SK-N-SH (cell line): ENCODE results near the gene CNTROB. TPM values are rescaled to one million over a fixed set of nuclear protein-coding genes. Genes with fewer than 3 reads are reported as not detected.

Experiments used
- CTCF ChIA-PET: fragments of 300-600, 350-600 bp; formaldehyde crosslinking; extraction: SDS; loops from one replicate; lab custom pipeline; 2021; lab: Yijun Ruan, JAX
- POLR2A ChIA-PET: fragments of 350-600 bp; sonication (Branson Sonifier 250); formaldehyde crosslinking; extraction: SDS; loops from one replicate; lab custom pipeline; 2020; ENCODE audit warnings: antibody characterized with exemption, inconsistent platforms; lab: Yijun Ruan, JAX
- DNase-seq: peaks from one replicate; pipeline ENCODE4 v3.0.0; 2012
- H2AFZ ChIP-seq: fragments of 200-600 bp; sonication (generic); 2 replicates; pipeline ENCODE4 v1.8.1; 2016; ENCODE audit warnings: antibody characterized with exemption, mild to moderate bottlenecking, low read depth
- H3F3A ChIP-seq: fragments of 200-600 bp; sonication (generic); replicated peaks from 2 replicates; pipeline ENCODE3; 2016; ENCODE audit warnings: antibody characterized with exemption, mild to moderate bottlenecking; ENCODE audit not compliant: insufficient read depth
- H3K27ac ChIP-seq, 2 experiments: fragments of 200-500 bp in 1 of 2; fragments of 200-600 bp in 1 of 2; sonication (Bioruptor generic) in 1 of 2; sonication (generic), shearing (Covaris generic) in 1 of 2; 2 replicates each; pipeline versions ENCODE4 v1.5.1 to v1.6.1; 2014 to 2016; ENCODE audit warnings: low read depth in 2 of 2, inconsistent platforms in 1 of 2, low read length in 1 of 2, mild to moderate bottlenecking in 1 of 2, mixed read lengths in 1 of 2
- H3K27me3 ChIP-seq: fragments of 200-600 bp; sonication (generic), shearing (Covaris generic); 2 replicates; pipeline ENCODE4 v1.6.1; 2016; ENCODE audit warnings: mixed run types; ENCODE audit not compliant: insufficient read depth
- H3K36me3 ChIP-seq, 2 experiments: fragments of 200-500 bp in 1 of 2; fragments of 200-600 bp in 1 of 2; sonication (Bioruptor generic) in 1 of 2; sonication (generic) in 1 of 2; replicated peaks in 1 of 2; 2 replicates each; pipeline versions ENCODE3 to v1.5.1; 2014 to 2016; ENCODE audit warnings: low read length in 1 of 2, mild to moderate bottlenecking in 1 of 2; ENCODE audit not compliant: insufficient read depth in 2 of 2, control insufficient read depth in 1 of 2
- H3K4me1 ChIP-seq, 2 experiments: fragments of 200-500 bp in 1 of 2; fragments of 200-600 bp in 1 of 2; sonication (Bioruptor generic) in 1 of 2; sonication (generic), shearing (Covaris generic) in 1 of 2; 2 replicates each; pipeline versions ENCODE4 v1.5.1 to v1.6.1; 2014 to 2016; ENCODE audit warnings: low read depth in 1 of 2, low read length in 1 of 2, mixed run types in 1 of 2; ENCODE audit not compliant: insufficient read depth in 2 of 2, control insufficient read depth in 1 of 2
- H3K4me2 ChIP-seq: fragments of 200-600 bp; sonication (generic), shearing (Covaris generic); 2 replicates; pipeline ENCODE4 v1.6.1; 2017; ENCODE audit warnings: mixed run types
- H3K4me3 ChIP-seq, 2 experiments: fragments of 200-500 bp in 1 of 2; fragments of 200-600 bp in 1 of 2; sonication (Bioruptor generic) in 1 of 2; sonication (generic), shearing (Covaris generic) in 1 of 2; 2 replicates each; pipeline versions ENCODE4 v1.5.1 to v1.8.1; 2014 to 2016; ENCODE audit warnings: low read depth in 2 of 2, inconsistent platforms in 1 of 2, low read length in 1 of 2, mild to moderate bottlenecking in 1 of 2, mixed read lengths in 1 of 2, moderate library complexity in 1 of 2
- H3K79me2 ChIP-seq: fragments of 200-600 bp; sonication (generic); 2 replicates; pipeline ENCODE4 v1.8.1; 2017; ENCODE audit warnings: mild to moderate bottlenecking; ENCODE audit not compliant: insufficient read depth
- H3K9ac ChIP-seq: fragments of 200-600 bp; sonication (generic); 2 replicates; pipeline ENCODE4 v1.6.1; 2017; ENCODE audit warnings: mixed run types
- H3K9me2 ChIP-seq: fragments of 200-600 bp; sonication (generic); 2 replicates; pipeline ENCODE4 v1.6.1; 2017; ENCODE audit warnings: mixed run types
- H3K9me3 ChIP-seq: fragments of 200-600 bp; sonication (generic); 2 replicates; pipeline ENCODE4 v1.6.1; 2017; ENCODE audit warnings: mixed run types, mild to moderate bottlenecking, moderate library complexity
- H4K20me1 ChIP-seq: fragments of 200-600 bp; sonication (generic); 2 replicates; pipeline ENCODE4 v1.6.1; 2017; ENCODE audit warnings: mild to moderate bottlenecking, mixed run types; ENCODE audit not compliant: insufficient read depth
- CTCF ChIP-seq: fragments of 200-600 bp; sonication (generic); IDR thresholded peaks from 2 replicates; pipeline ENCODE4 v1.6.1; 2017; ENCODE audit warnings: antibody characterized with exemption, mild to moderate bottlenecking, moderate library complexity
- ELF1 ChIP-seq: IDR thresholded peaks from 2 replicates; pipeline ENCODE4 v1.4.0; 2012
- EP300 ChIP-seq, 2 experiments: IDR thresholded peaks; 2 replicates each; pipeline versions ENCODE4 v1.4.0 to v1.6.1; 2012; ENCODE audit warnings: borderline replicate concordance in 1 of 2, low read depth in 1 of 2, low read length in 1 of 2
- FOXJ3 ChIP-seq: sonication (generic); formaldehyde crosslinking; IDR thresholded peaks from 2 replicates; pipeline ENCODE4 v1.5.1; 2020; ENCODE audit warnings: mild to moderate bottlenecking, missing genetic modification reagents
- FOXM1 ChIP-seq: IDR thresholded peaks from 2 replicates; pipeline ENCODE4 v1.4.0; 2012; ENCODE audit warnings: low read depth, mild to moderate bottlenecking
- GABPA ChIP-seq: IDR thresholded peaks from 2 replicates; pipeline ENCODE4 v1.4.0; 2012; ENCODE audit warnings: low read depth, mild to moderate bottlenecking
- GATA2 ChIP-seq: sonication (generic); formaldehyde crosslinking; IDR thresholded peaks from 2 replicates; pipeline ENCODE4 v1.5.0; 2020; ENCODE audit warnings: mild to moderate bottlenecking, missing genetic modification reagents
- MEF2A ChIP-seq: IDR thresholded peaks from 2 replicates; pipeline ENCODE4 v1.4.0; 2012; ENCODE audit warnings: low read depth, borderline replicate concordance
- MXI1 ChIP-seq: IDR thresholded peaks from 2 replicates; pipeline ENCODE4 v1.6.1; 2012; ENCODE audit warnings: mild to moderate bottlenecking, low read depth, low read length, improper control_type of control experiment
- NRF1 ChIP-seq: IDR thresholded peaks from 2 replicates; pipeline ENCODE4 v1.6.1; 2012; ENCODE audit warnings: low read depth, mild to moderate bottlenecking, low read length
- PBX3 ChIP-seq: IDR thresholded peaks from 2 replicates; pipeline ENCODE4; 2012
- POLR2AphosphoS5 ChIP-seq: IDR thresholded peaks from 2 replicates; pipeline ENCODE4 v1.6.1; 2012; ENCODE audit warnings: low read depth, low read length
- RAD21 ChIP-seq: IDR thresholded peaks from 2 replicates; pipeline ENCODE4 v1.6.1; 2012; ENCODE audit warnings: mild to moderate bottlenecking, low read length
- RCOR1 ChIP-seq: fragments of 150-350 bp; IDR thresholded peaks from 2 replicates; pipeline ENCODE4 v1.6.1; 2017; ENCODE audit warnings: antibody characterized with exemption, low read length
- RFX5 ChIP-seq: IDR thresholded peaks from 2 replicates; pipeline ENCODE4 v1.6.1; 2012; ENCODE audit warnings: mild to moderate bottlenecking, improper control_type of control experiment, low read length
- RXRA ChIP-seq: IDR thresholded peaks from 2 replicates; pipeline ENCODE4 v1.4.0; 2012; ENCODE audit warnings: low read depth, mild to moderate bottlenecking, borderline replicate concordance
- SMC3 ChIP-seq: IDR thresholded peaks from 2 replicates; pipeline ENCODE4 v1.6.1; 2012; ENCODE audit warnings: low read depth, low read length, improper control_type of control experiment
- TAF1 ChIP-seq: IDR thresholded peaks from 2 replicates; pipeline ENCODE4 v1.6.1; 2012; ENCODE audit warnings: low read depth, mild to moderate bottlenecking, low read length, moderate library complexity, borderline replicate concordance
- TEAD4 ChIP-seq: IDR thresholded peaks from 2 replicates; pipeline ENCODE4 v1.4.0; 2012; ENCODE audit warnings: mild to moderate bottlenecking, borderline replicate concordance; ENCODE audit not compliant: insufficient read depth
- ZBTB33 ChIP-seq: IDR thresholded peaks from 2 replicates; pipeline ENCODE4 v1.4.0; 2012; ENCODE audit warnings: low read depth, borderline replicate concordance
- WGBS: methylation state at CpG from one replicate; pipeline ENCODE4 v1.1.6; 2017; ENCODE audit warnings: low lambda C conversion rate; 5-methylcytosine and 5-hydroxymethylcytosine counted together
- polyA plus RNA-seq, 3 experiments: library from polyadenylated mRNA; depleted of rRNA; stranded (reverse); fragments of >200 nt; gene quantifications; 2 replicates each; pipeline ENCODE4 v1.2.3, GENCODE V29; 2012

CNTROB gene
- polyA plus RNA-seq, 1 of the 3 experiments (the other 2 are of a cell fraction) = 26.3 TPM

- Histone ChIP-seq H3K27me3 (no peaks in the 10 kb centered on the region), H3K9me3 (no peaks in the 10 kb centered on the region), H3K36me3 (peaks cover 15 to 60% of the 10 kb centered on the region in 2 experiments), H4K20me1 (no peaks in the 10 kb centered on the region), H3F3A (peaks cover 31% of the 10 kb centered on the region), H3K9ac (no peak overlapping the region), H3K4me3 (no peak overlapping the region), H3K79me2 (no peaks in the 10 kb centered on the region), H3K4me2 (no peak overlapping the region), H2AFZ (no peak overlapping the region), H3K9me2 (no peaks in the 10 kb centered on the region), H3K4me1 (peaks cover 6 to 10% of the 10 kb centered on the region in 2 experiments; a peak in 2 of 4 replicates), H3K27ac (no peak overlapping the region)
- no peak for TF ChIP-seq ZBTB33
- TF ChIP-seq MXI1 = no peak
- no peak for TF ChIP-seq TEAD4
- no peak for TF ChIP-seq FOXM1
- no peak for TF ChIP-seq GABPA
- no peak for TF ChIP-seq EP300 (IDR thresholded peaks at IDR 0.05; ENCODE audit: borderline replicate concordance in 1 of 2, low read depth in 1 of 2, low read length in 1 of 2)
- TF ChIP-seq FOXJ3 (CRISPR knock-in tag) = no peak
- no peak for DNase-seq
- 85% methylated on average over 8 of the region's 9 CpGs for WGBS
- CTCF ChIA-PET = interaction anchor here (0.9 to 5.7 kb wide), 6 partner anchors 22 to 146 kb away, joined by 3 to 90 read pairs (median 14); partner anchors contain the start of genes ALOX15B and CHD3
- POLR2A ChIA-PET = no interaction called here
These were observed 20.9 kb upstream of the CNTROB start for GRCh38 chr17:7911116-7911515.

- WGBS = 28% methylated on average over 3 of the region's 3 CpGs
- H3K4me3 ChIP-seq = no peak overlapping the region; a peak in 1 of 4 replicates
- ChIA-PET POLR2A (interaction anchor here (0.6 to 1.0 kb wide), 3 partner anchors 49 to 88 kb away, joined by 4 read pairs; no protein-coding TSS in a partner anchor), CTCF (interaction anchor here (0.5 to 5.7 kb wide), 32 partner anchors 10 to 664 kb away, joined by 3 to 90 read pairs (median 4); partner anchors contain the start of genes ALOX15B, CHD3, CNTROB and KDM6B)
- no peaks in the 10 kb centered on the region for H3K9me3 ChIP-seq
- H3K79me2 ChIP-seq = no peaks in the 10 kb centered on the region
- H3K4me1 ChIP-seq = peaks cover 14 to 18% of the 10 kb centered on the region in 2 experiments; a peak in 2 of 4 replicates
- no peaks in the 10 kb centered on the region for H3K27me3 ChIP-seq
- no peak overlapping the region for H3K9ac ChIP-seq
- H3K36me3 ChIP-seq = peaks cover 15 to 41% of the 10 kb centered on the region in 2 experiments
- H3K9me2 ChIP-seq = no peaks in the 10 kb centered on the region
- H4K20me1 ChIP-seq = no peaks in the 10 kb centered on the region
- H2AFZ ChIP-seq = no peak overlapping the region
- TF ChIP-seq MEF2A (no peak), GATA2 (CRISPR knock-in tag) (no peak), RXRA (no peak), POLR2AphosphoS5 (no peak), CTCF (peak; percentile 85), RCOR1 (no peak), TAF1 (no peak), RAD21 (peak; percentile 94), GABPA (no peak), SMC3 (peak; percentile 82), PBX3 (no peak), ELF1 (no peak), NRF1 (no peak), RFX5 (0 out of 2 replicates have a peak, but pooled peaks have one; percentile 21)
- H3K27ac ChIP-seq = peak overlapping the region in 1 of 2 experiments; percentile 9; a peak in 1 of 4 replicates
- peaks cover 36% of the 10 kb centered on the region for H3F3A ChIP-seq
- DNase-seq = peak; percentile 76
- H3K4me2 ChIP-seq = no peak overlapping the region
These were observed 19.0 kb upstream of the CNTROB start for GRCh38 chr17:7912927-7913524.
